Ovary (tissue), 9 donors: ENCODE results near the gene KRTAP4-7. TPM values are rescaled to one million over a fixed set of nuclear protein-coding genes. Genes with fewer than 3 reads are reported as not detected.

Experiments used
- DNase-seq, 5 donors: peaks; one replicate each; pipeline ENCODE4 v3.0.0-alpha.2; 2019 to 2020
- H3K27ac ChIP-seq, 2 donors: fragments of 200-600 bp; one replicate each; pipeline versions ENCODE4 v1.5.1 to v1.8.0; 2019 to 2022
- H3K27me3 ChIP-seq: fragments of 200-600 bp; one replicate; pipeline ENCODE4 v1.8.0; 2022
- H3K36me3 ChIP-seq: fragments of 200-600 bp; sonication (generic); one replicate; pipeline ENCODE4 v1.5.1; 2019
- H3K4me1 ChIP-seq: one replicate; pipeline ENCODE4 v1.8.1; 2013; ENCODE audit warnings: mild to moderate bottlenecking, moderate library complexity; ENCODE audit not compliant: insufficient read depth
- H3K4me3 ChIP-seq: fragments of 200-600 bp; sonication (generic); one replicate; pipeline ENCODE4 v1.5.1; 2017
- H3K9me3 ChIP-seq, 2 donors: fragments of 200-600 bp in 1 of 2; sonication (generic) in 1 of 2; one replicate each; pipeline versions ENCODE4 v1.5.1 to v1.8.1; 2013 to 2019; ENCODE audit warnings: mild to moderate bottlenecking in 1 of 2, moderate library complexity in 1 of 2
- CTCF ChIP-seq, 3 donors: fragments of 450-650 bp in 2 of 3; fragments of 200-600 bp in 1 of 3; IDR thresholded peaks; one replicate each; pipeline versions ENCODE4 v1.5.1 to v1.8.0; 2016 to 2022; ENCODE audit warnings: antibody characterized with exemption in 3 of 3, mild to moderate bottlenecking in 1 of 3
- EP300 ChIP-seq: sonication (generic); formaldehyde crosslinking; IDR thresholded peaks from one replicate; pipeline ENCODE4 v1.6.1; 2017; ENCODE audit warnings: antibody characterized with exemption
- POLR2A ChIP-seq: fragments of 450-650 bp; IDR thresholded peaks from one replicate; pipeline ENCODE4 v1.6.1; 2017; ENCODE audit warnings: antibody characterized with exemption, mild to moderate bottlenecking, moderate library complexity
- WGBS, 3 donors: extraction: QIAGEN DNeasy Blood & Tissue Kit in 1 of 3; methylation state at CpG; one replicate each; pipeline versions ENCODE4 v1.1.5 to v1.1.7; 2013 to 2017; 5-methylcytosine and 5-hydroxymethylcytosine counted together
- intact Hi-C, 4 donors: fragments of 100-400 bp; cut with DNase I; formaldehyde crosslinking; loops; one replicate each; pipeline versions ENCODE4 v1.11.0 to v1.15.1; 2022 to 2023
- polyA plus RNA-seq, 2 donors: library from polyadenylated mRNA; stranded (reverse); fragments of 200-250 nt in 1 of 2; fragments of 350-450 nt in 1 of 2; fragmentation: Illumina TruSeq in 1 of 2; extraction: RNeasy Lipid Tissue Mini Kit (QIAGEN cat#74804) in 1 of 2; gene quantifications; one replicate each; pipeline ENCODE4 v1.2.3, GENCODE V29; 2013 to 2014
- total RNA-seq, 7 donors: library from RNA; depleted of rRNA in 2 of 7; stranded (reverse); fragments of >200 nt in 2 of 7; fragmentation: NEBNext Ultra II Directional in 3 of 7; extraction: Animal tissue kit (Norgen Biotek cat#: 25700) in 3 of 7; gene quantifications; one replicate each; pipeline versions ENCODE4 v1.1.0 to v1.2.4, GENCODE V29; 2016 to 2023
- donor health status: DM: no; HTN: no; CAD: no; lungs with moderate emphysema.
- donor health status: DM: no; HTN: no; CAD: no.
- donor health status: Bipolar disorder and iron deficiency.
- donor health status: DM: yes; HTN: yes; CAD: no.
- donor health status: DM: no; HTN: no; CAD: no.
- donor health status: DM: yes; HTN: yes; CAD: no.

The KRTAP4-7 gene
- total and polyA plus RNA-seq, 9 donors = not detected

DNA sequence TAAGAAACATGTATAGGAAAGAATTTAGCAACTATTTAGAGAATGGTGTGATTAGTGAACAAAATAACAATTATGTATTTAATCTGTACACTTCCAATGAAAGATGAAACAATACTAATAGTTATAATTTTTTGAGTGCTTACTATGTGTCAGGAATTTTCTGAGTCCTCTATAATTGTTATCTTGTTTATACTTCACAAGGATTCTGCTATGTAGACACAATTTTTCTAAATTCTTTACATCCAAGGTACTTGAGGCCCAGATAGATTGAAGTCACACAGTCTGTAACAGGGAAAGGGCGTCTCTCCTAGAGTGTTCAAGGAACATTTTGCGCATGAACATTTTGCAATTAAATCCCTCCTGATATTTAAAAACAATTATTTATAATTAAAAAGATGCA, 41.1 kb downstream of the KRTAP4-7 start:
- Histone ChIP-seq H3K27ac (no peak overlapping the region), H3K9me3 (no peaks in the 10 kb centered on the region), H3K27me3 (no peaks in the 10 kb centered on the region), H3K36me3 (no peaks in the 10 kb centered on the region), H3K4me3 (no peak overlapping the region), H3K4me1 (no peaks in the 10 kb centered on the region)
- intact Hi-C loops = no loop called here
- TF ChIP-seq CTCF (IDR thresholded peaks at IDR 0.05) = no peak
- TF ChIP-seq EP300 = no peak
- no peak for TF ChIP-seq POLR2A
- 71 to 100% (median 95%) methylated on average over 2 of the region's 2 CpGs for WGBS, 3 donors
- no peak for DNase-seq

DNA sequence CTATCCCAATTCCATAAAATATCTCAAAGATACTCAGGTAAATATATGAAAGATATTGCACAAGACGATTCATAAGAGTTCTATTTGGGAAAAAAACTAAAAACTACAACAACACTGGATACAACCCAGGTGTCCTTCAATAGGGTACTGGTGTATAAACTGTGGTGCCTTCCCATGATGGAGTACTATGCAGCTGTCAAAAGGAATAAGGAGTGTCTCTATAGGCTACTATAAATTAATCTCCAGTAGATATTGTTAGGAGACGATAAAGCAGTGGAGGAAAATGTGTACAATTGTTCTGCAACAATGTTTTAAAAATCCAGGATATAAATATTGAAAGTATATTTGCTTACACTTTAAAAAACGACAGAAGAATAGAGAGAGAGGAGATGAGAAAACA, 42.5 kb downstream of the KRTAP4-7 start:
- H3K27me3 ChIP-seq = no peaks in the 10 kb centered on the region
- no peaks in the 10 kb centered on the region for H3K36me3 ChIP-seq
- TF ChIP-seq EP300 = no peak
- H3K4me1 ChIP-seq = no peaks in the 10 kb centered on the region
- no peaks in the 10 kb centered on the region for H3K9me3 ChIP-seq
- H3K27ac ChIP-seq = no peak overlapping the region
- WGBS, 3 donors = 89 to 91% (median 90%) methylated on average over 3 of the region's 3 CpGs
- DNase-seq = no peak
- H3K4me3 ChIP-seq = no peak overlapping the region
- intact Hi-C loops = no loop called here

GRCh38 chr17:41127371-41127770, 43.4 kb downstream of the KRTAP4-7 start:
- 21 to 54% (median 31%) methylated on average over 1 of the region's 1 CpG for WGBS, 3 donors
- H3K9me3 ChIP-seq = no peaks in the 10 kb centered on the region
- H3K27me3 ChIP-seq = no peaks in the 10 kb centered on the region
- no peaks in the 10 kb centered on the region for H3K36me3 ChIP-seq
- TF ChIP-seq EP300 = no peak
- no peak for TF ChIP-seq CTCF (IDR thresholded peaks at IDR 0.05)
- no peak for TF ChIP-seq POLR2A
- no peak overlapping the region for H3K4me3 ChIP-seq
- H3K27ac ChIP-seq = no peak overlapping the region
- no peaks in the 10 kb centered on the region for H3K4me1 ChIP-seq
- intact Hi-C loops = no loop called here
- no peak for DNase-seq

- 86 to 93% (median 89%) methylated on average over 3 of the region's 3 CpGs for WGBS, 3 donors
- no peak for DNase-seq
- H3K4me3 ChIP-seq = no peak overlapping the region
- no peaks in the 10 kb centered on the region for H3K36me3 ChIP-seq
- H3K4me1 ChIP-seq = no peaks in the 10 kb centered on the region
- no peak overlapping the region for H3K27ac ChIP-seq
- H3K9me3 ChIP-seq = no peaks in the 10 kb centered on the region
- TF ChIP-seq EP300 (no peak), CTCF (IDR thresholded peaks at IDR 0.05) (no peak), POLR2A (no peak)
- intact Hi-C loops = no loop called here
- no peaks in the 10 kb centered on the region for H3K27me3 ChIP-seq
These were observed 48.0 kb downstream of the KRTAP4-7 start for GRCh38 chr17:41131979-41132378.

GRCh38 chr17:41133880-41134735, 50.2 kb downstream of the KRTAP4-7 start:
- Histone ChIP-seq H3K36me3 (no peaks in the 10 kb centered on the region), H3K27ac (no peak overlapping the region), H3K27me3 (no peaks in the 10 kb centered on the region), H3K9me3 (no peaks in the 10 kb centered on the region), H3K4me1 (no peaks in the 10 kb centered on the region), H3K4me3 (no peak overlapping the region)
- no peak for DNase-seq
- 40 to 63% (median 46%) methylated on average over 2 of the region's 2 CpGs for WGBS, 3 donors
- intact Hi-C loops = no loop called here
- TF ChIP-seq EP300 = no peak
- TF ChIP-seq POLR2A = no peak
- no peak for TF ChIP-seq CTCF (IDR thresholded peaks at IDR 0.05)
